ENCODE measurements around the gene TMEM41A.

Gene TMEM41A

DNA sequence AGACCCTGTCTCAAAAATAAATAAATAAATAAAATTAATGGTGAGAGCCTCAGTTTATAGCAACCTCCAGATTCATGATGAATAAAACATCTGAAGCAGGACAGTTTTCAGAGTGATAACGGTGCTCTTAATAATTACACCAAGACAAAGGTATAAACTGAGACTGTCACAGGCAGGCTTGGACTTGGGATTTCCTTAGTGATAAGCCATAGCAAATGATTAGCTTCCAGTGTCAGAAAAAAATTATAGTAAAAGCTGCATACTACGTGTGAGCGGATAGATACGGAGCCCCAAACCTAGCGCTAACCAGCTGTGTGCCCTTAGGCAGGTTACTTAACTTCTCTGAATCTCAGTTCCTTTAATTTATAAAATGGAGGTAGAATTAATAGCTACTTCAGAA is 32.0 kb upstream of the TMEM41A start:
- H3K4me3 ChIP-seq (ENCODE audit: control insufficient read depth, low read depth, low read length) = no peak overlapping the region
- DNase-seq (ENCODE audit: low read depth) = no peak
- TF ChIP-seq, protein P1, sequence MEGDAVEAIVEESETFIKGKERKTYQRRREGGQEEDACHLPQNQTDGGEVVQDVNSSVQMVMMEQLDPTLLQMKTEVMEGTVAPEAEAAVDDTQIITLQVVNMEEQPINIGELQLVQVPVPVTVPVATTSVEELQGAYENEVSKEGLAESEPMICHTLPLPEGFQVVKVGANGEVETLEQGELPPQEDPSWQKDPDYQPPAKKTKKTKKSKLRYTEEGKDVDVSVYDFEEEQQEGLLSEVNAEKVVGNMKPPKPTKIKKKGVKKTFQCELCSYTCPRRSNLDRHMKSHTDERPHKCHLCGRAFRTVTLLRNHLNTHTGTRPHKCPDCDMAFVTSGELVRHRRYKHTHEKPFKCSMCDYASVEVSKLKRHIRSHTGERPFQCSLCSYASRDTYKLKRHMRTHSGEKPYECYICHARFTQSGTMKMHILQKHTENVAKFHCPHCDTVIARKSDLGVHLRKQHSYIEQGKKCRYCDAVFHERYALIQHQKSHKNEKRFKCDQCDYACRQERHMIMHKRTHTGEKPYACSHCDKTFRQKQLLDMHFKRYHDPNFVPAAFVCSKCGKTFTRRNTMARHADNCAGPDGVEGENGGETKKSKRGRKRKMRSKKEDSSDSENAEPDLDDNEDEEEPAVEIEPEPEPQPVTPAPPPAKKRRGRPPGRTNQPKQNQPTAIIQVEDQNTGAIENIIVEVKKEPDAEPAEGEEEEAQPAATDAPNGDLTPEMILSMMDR (IDR thresholded peaks at IDR 0.05; ENCODE audit: control insufficient read depth, insufficient read depth, low read depth, low read length, missing control alignments) = no peak

DNA sequence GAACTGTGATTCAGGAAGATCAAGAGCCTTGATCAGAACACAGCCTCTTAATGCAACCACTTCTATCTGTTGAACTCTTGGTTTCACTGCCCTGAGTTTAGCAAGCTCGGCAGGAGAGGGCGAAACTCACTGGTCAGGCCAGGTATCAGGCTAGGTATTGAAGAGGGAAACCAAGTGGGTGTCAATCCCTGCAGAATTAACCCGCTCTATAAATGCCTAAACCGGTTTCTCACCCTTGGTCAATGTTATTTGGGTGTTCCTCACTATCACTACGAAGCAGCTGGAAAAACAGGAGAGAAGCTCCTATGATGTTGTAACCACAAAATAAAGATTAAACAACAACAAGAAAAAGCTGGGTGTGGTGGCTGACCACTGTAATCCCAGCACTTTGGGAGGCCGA is 29.7 kb upstream of the TMEM41A start:
- DNase-seq (ENCODE audit: low read depth) = no peak
- H3K4me3 ChIP-seq (ENCODE audit: control insufficient read depth, low read depth, low read length) = no peak overlapping the region
- TF ChIP-seq, protein P1 (IDR thresholded peaks at IDR 0.05; ENCODE audit: control insufficient read depth, insufficient read depth, low read depth, low read length, missing control alignments) = no peak

DNA sequence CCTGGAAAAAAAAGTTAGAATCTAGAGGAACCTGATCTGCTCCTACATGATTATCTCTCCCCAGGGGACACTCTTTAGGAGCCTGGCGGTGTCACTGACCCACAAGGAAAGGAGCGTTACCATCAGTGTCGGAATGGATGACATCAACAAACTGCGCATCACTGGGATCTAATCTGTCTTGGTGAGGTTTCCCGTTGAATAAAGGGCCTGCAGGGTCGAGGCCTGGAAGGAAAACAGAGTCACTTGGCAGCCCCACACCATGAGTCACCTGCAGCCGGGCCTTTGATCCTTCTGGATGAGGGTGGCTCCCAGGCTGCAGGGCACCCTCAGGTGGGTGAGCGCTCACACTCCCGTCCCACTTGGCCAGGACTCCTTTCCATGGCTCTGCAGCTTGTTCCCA is 28.5 kb upstream of the TMEM41A start:
- TF ChIP-seq, protein P1 (IDR thresholded peaks at IDR 0.05; ENCODE audit: control insufficient read depth, insufficient read depth, low read depth, low read length, missing control alignments) = no peak
- no peak overlapping the region for H3K4me3 ChIP-seq (ENCODE audit: control insufficient read depth, low read depth, low read length)
- no peak for DNase-seq (ENCODE audit: low read depth)

DNA sequence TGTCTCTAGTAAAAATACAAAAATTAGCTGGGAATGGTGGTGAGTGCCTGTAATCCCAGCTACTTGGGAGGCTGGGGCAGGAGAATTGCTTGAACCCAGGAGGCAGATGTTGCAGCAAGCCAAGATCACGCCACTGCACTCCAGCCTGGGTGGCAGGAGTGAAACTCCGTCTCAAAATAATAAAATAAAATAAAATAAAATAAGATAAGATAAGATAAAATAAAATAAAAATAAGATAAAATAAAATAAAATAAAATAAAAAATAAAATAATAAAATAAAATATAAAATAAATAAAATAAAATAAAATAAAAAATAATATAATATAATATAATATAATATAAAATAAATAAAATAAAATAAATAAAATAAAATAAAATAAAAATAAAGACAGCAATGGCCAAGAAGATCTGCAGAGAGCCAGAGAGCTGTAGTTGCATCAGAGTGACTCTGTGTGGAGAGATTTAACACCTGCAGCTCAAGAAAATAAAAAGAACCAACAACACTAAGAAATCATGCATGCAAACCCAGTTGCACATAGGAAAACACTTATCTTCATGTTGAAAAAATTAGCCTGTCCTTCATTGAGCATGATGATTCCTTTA is 27.6 kb upstream of the TMEM41A start:
- DNase-seq (ENCODE audit: low read depth) = no peak
- no peak overlapping the region for H3K4me3 ChIP-seq (ENCODE audit: control insufficient read depth, low read depth, low read length)
- TF ChIP-seq, protein P1 (IDR thresholded peaks at IDR 0.05; ENCODE audit: control insufficient read depth, insufficient read depth, low read depth, low read length, missing control alignments) = no peak

DNA sequence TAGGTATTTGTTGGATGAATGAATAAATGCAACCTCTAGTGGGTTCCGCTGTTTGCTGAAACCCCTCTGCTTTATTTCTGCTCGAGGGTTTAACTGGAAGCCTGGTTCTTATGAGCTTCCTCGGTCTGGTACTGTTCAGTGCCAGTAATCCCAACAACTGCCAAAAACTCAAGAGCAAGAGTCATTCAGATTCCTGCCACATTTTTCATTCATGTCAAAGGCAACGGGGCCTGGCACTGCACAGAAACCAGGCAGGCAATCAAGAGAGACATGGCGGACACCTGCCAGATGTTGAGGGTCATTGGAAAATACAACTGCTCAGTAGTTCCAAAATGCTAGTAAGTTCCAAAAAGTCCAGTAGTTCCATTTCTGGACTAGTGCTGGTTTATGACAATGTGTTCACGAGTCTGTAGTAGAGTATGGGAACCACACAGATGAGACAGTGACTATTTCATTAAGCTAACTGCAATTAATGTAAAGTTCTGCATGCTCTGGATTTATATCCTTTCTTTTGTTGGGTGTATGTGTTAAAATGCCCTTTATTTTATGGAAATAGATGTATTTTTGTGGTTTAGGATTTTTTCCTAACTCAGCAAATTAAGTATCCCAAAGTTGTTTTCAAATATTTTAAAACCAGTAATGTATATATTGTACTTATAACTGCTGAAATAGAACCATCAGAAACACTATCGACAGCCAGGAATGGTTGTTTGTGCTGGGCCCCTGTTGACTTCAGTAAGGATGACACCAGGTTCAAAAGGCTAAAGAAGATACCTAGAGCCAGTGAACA is 22.7 kb upstream of the TMEM41A start:
- TF ChIP-seq, protein P1 (IDR thresholded peaks at IDR 0.05; ENCODE audit: control insufficient read depth, insufficient read depth, low read depth, low read length, missing control alignments) = no peak
- H3K4me3 ChIP-seq (ENCODE audit: control insufficient read depth, low read depth, low read length) = no peak overlapping the region
- DNase-seq (ENCODE audit: low read depth) = no peak

DNA sequence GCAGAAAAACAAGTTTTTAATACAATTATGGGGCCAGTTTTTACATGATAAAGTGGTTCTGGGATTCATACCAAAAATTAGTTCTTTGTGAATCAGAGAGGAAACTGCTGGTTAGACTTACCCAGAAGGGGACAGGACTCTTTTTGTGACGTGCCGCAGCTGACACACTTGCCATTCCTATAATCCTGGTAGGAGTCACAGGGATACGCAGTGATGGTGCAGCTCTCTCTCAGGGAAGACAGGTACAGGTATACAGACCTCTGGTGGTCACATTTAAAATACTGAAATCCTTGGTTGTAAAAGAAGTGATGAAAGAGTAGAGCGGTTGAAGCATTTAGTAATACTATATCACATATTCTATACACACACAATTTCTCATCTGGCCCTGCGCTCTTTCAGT is 20.2 kb upstream of the TMEM41A start:
- DNase-seq (ENCODE audit: low read depth) = no peak

More for the DNA sequence above, 20.2 kb upstream of the TMEM41A start:
- H3K4me3 ChIP-seq (ENCODE audit: control insufficient read depth, low read depth, low read length) = no peak overlapping the region
- TF ChIP-seq, protein P1 (IDR thresholded peaks at IDR 0.05; ENCODE audit: control insufficient read depth, insufficient read depth, low read depth, low read length, missing control alignments) = no peak

Data from AG09309 (cell line).